Activated CD4-positive, alpha-beta T cell treated with anti-CD3 and anti-CD28 coated beads, Interleukin-2, Interleukin-6, amounts not matched to agents 100 ng/mL and 50 ng/mL, durations not matched to agents 16 hours and 8 hours (primary cell): Measurements from ENCODE around the gene SNX12.

Experiments used
- DNase-seq: peaks from one replicate; pipeline ENCODE4 v3.0.0-alpha.2; 2020

The SNX12 gene

DNA sequence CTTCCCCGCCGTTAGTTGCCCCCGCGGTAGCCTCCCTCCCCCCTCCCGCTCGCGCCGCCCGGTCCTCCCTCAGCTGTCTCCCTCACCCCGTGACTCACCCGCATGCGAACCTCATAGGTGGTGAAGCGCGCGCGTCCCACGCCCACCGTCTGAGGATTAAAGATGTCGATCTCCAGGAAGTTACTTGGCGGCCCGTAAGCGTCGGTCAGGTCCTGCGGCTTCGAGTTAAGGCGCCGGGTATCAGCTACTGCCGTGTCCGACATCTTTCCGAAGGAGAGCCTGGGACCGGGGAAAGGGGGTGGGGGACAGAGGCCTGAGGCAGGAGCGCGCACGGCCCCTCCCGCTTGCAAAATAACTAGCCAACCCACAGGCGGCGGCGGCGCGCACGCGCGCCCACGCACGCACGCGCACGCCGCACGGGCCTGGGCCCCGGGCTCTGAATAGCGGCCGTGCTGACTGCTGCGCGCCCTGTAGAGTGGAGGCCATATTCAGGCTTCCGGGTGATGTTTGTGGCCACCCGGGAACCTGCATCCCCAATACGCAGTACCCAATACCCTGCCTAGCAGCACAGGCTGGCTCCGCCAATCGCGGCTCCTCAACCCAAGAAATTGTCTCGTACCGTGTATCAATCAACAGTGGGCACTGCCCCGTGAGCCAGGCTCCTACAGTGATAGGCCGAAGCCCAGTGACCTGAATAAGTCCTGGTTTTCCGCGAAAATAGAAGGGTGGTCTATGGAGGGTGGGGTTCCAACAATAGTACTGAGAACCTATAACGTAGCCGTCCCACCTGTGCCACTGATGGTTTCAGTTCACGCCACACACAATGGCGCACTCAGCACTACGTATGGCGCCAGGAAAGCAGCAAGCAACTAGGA, at the start of gene SNX12:
Gene SNX12, minus strand, starts transcription at position 291 of the 875 bp plus-strand sequence. Its CDS starts 28 bp downstream, at position 263.
- peak; percentile 92 for DNase-seq

- DNase-seq, result no peak
These were observed 49.2 kb upstream of the SNX12 start for GRCh38 chrX:71117358-71117757.

- peak; percentile 53 for DNase-seq
These were observed 43.8 kb upstream of the SNX12 start for GRCh38 chrX:71111921-71112431.

DNA sequence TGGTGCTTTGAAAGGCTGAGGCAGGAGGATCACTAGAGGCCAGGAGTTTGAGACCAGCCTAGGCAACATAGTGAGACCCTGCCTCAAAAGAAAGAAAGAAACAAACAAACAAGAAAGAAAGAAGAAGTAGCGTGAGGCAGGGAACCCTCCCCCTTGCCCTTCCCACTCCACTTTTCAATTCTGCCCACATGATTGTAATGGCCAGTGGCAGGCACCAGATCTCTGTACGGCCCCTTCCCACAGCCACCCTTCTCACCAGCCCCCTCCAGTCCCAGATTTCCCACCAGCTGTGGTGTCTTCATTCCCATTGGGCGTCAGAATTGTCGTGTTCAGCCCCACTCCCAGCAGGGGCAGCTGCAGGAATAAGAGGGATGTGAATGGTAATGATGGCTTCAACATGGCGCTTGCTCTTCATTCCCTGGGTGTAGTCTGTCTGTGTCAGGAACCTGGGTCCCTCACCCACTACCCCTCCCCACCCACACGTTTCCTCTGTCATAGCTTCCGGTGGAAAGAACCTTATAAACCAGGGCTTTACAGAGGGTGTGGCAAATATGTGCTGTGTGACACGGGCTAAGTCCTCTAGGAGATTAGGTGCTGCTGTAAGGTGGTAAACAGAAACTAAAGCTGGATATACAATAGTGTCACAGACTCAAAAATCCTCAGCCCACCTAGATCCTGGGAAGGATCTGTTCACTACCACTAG, 43.2 kb upstream of the SNX12 start, which contains the start of gene IL2RG:
Gene IL2RG, minus strand, starts transcription at position 437 of the 703 bp plus-strand sequence. Its CDS starts 38 bp downstream, at position 399.
- DNase-seq, result peak; percentile 93

GRCh38 chrX:71109051-71109450, 40.9 kb upstream of the SNX12 start:
- no peak for DNase-seq

DNA sequence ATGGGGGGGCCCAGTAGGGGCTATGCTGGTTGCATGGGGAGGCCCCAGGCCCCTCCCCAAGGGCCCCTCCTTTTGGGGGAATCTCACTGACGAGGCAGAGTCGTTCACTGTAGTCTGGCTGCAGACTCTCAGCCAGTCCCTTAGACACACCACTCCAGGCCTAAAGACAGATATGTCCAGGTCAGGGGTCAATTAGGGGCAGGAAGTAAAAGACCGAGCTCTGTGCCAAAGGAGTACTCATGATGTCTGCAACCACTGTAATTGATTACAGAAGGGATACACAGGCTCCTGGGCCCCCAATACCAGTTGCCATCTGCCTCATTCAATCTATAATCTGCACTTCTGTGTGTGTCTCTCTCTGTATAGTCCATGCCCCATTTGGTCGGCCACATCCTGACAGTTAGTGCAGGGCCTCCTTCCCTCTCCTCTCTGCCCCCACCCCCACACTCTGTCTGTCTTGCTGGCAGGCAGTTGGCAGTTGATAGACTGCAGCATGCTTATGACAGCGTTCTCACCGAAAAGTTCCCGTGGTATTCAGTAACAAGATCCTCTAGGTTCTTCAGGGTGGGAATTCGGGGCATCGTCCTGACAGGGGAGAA, 39.7 kb upstream of the SNX12 start:
- peak; percentile 68 for DNase-seq

GRCh38 chrX:71107245-71107644, 39.1 kb upstream of the SNX12 start:
- DNase-seq, result no peak

GRCh38 chrX:71106427-71106826, 38.3 kb upstream of the SNX12 start, which contains the start of gene CXorf65:
Gene CXorf65 (minus strand): TSS chrX:71106740. CDS start chrX:71106556, 184 bp downstream.
- peak; percentile 65 for DNase-seq

- no peak for DNase-seq
These were observed 37.5 kb upstream of the SNX12 start for GRCh38 chrX:71105628-71106027.

DNA sequence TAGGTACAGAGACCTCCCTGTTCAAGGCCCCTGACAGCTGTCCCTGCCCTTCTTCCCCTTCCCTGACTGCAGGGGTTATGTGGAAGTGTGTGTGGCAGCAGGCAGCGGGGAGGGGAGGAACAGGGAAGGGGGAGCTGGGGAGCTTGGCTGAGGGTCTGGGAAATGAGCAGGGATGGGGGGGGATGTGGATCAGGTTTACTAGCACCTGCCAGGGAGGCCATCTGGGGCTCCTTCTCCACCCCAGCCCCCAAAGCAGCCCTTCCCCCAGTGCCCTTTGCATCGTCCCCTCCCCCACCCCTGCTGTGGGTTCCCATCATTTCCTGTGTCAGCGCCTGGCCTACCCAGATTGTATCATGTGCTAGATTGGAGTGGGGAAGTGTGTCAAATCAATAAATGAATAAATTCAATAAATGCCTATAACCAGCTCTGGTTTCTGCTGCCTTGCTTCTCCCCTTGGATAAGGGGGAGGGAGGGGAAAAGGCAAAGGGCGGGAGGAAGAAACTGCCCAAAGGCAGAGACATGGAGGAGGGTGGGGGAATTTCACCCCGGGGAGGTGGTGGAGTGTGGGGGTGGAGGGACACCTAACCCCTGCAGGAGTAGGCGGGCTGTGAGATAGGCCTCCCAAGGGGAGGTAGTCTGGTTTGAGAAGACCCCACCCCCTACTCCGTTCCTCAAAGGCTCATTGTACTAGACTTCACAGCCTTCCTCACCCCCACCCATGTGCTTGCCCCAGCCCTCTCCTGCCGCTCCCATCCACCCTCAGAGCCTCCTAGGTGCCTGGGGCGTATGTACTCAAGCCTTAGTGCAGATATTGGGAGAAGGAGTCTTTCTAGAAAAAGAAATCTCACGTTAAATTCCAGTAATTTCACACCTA, 35.2 kb upstream of the SNX12 start:
- DNase-seq, result peak; percentile 71

- DNase-seq, result no peak
These were observed 34.2 kb upstream of the SNX12 start for GRCh38 chrX:71102292-71102691.

- no peak for DNase-seq
These were observed 32.7 kb upstream of the SNX12 start for GRCh38 chrX:71100581-71101505.

GRCh38 chrX:71099736-71100135, 31.6 kb upstream of the SNX12 start:
- DNase-seq, result no peak

- no peak for DNase-seq
These were observed 30.9 kb upstream of the SNX12 start for GRCh38 chrX:71098951-71099506.

- DNase-seq, result peak; percentile 75
These were observed 30.2 kb upstream of the SNX12 start for GRCh38 chrX:71098302-71098701.

- no peak for DNase-seq
These were observed 28.6 kb upstream of the SNX12 start for GRCh38 chrX:71096760-71097032.

GRCh38 chrX:71095981-71096759, 28.0 kb upstream of the SNX12 start:
- no peak for DNase-seq

DNA sequence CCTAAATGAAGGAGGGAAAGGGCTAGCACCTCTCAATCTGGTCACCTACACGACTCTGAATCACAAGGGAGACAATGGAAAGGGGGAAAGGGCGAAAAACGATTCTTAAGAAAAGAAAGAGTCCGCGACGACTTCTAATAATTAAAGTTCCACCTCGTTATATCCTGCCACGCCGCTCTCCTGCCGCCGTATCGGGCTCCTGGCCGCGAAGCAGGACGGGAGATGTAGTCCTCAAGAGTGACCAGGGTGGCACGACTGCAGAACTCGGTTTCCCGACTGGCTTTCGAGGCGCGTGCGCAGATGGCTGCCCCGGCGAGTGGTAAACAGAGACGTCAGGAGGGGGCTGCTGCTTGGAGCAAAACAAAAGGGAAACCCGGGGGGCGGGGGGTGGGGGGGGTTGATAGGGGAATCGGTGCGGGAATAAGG, 27.4 kb upstream of the SNX12 start, which contains the start of gene FOXO4:
Gene FOXO4, plus strand, starts transcription at position 297 of the 426 bp plus-strand sequence. CDS start 678 bp downstream, outside the sequence.
- peak; percentile 93 for DNase-seq

DNA sequence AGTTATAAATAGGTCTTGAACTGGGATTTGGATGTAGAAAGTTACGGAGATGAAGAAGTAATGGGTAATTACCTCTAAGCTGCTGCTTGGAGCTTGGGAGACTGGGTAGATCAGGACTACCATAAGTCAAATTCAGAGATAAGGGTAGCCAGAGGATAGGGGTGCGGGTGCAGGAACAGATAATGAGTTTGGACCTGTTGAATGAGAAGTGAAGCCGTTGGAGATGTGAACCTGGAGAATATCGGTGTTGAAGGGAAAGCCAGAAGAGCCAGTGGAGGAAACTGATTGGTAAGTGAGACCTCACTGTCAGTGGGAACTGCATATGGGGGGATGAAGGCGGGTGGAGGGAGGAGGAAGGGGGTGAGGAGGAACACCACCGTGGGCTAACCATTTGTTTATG, 26.9 kb upstream of the SNX12 start:
- no peak for DNase-seq

- no peak for DNase-seq
These were observed 23.1 kb upstream of the SNX12 start for GRCh38 chrX:71091263-71091662.
